Endothelial cell of umbilical vein (primary cell): Measurements from ENCODE around the gene EML2. TPM values are rescaled to one million over a fixed set of nuclear protein-coding genes. Genes with fewer than 3 reads are reported as not detected.

Experiments used
- BruUV-seq: library from RNA; stranded (reverse); fragments of 400-500 nt; replicated peaks from 2 replicates; lab custom pipeline; 2021; lab: Mats Ljungman, UMichigan
- CTCF ChIA-PET: fragments of 300-600, 350-600 bp; sonication (Branson Sonifier 250); formaldehyde crosslinking; loops from one replicate; lab custom pipeline; 2021; ENCODE audit warnings: antibody characterized with exemption, inconsistent platforms; lab: Charles Lee
- POLR2A ChIA-PET: fragments of 300-600, 350-600 bp; sonication (Branson Sonifier 250); formaldehyde crosslinking; loops from one replicate; lab custom pipeline; 2021; ENCODE audit warnings: antibody characterized with exemption, inconsistent platforms; lab: Charles Lee
- DNase-seq: peaks from one replicate; pipeline ENCODE4 v3.0.0-alpha.2; 2011; ENCODE audit warnings: low read depth, low spot score
- FAIRE-seq: peaks from 2 replicates; lab custom pipeline; 2011; peaks lifted over from hg19 to GRCh38; lab: Jason Lieb, UNC
- H2AFZ ChIP-seq: 2 replicates; pipeline ENCODE4 v1.6.0; 2012; ENCODE audit warnings: low read depth, low read length, control low read depth, inconsistent platforms
- H3K27ac ChIP-seq: 2 replicates; pipeline ENCODE4 v1.5.1; 2011; ENCODE audit warnings: low read depth, mild to moderate bottlenecking, control low read depth, low read length, moderate library complexity; ENCODE audit not compliant: insufficient read depth
- H3K27me3 ChIP-seq, 2 experiments: 2 replicates each; pipeline versions ENCODE4 v1.6.0 to v1.6.1; 2011; ENCODE audit warnings: low read length in 2 of 2, mixed read lengths in 1 of 2; ENCODE audit not compliant: control insufficient read depth in 2 of 2, insufficient read depth in 2 of 2
- H3K36me3 ChIP-seq, 2 experiments: 2 replicates in 1 of 2; 3 replicates in 1 of 2; pipeline ENCODE4 v1.5.1; 2011; ENCODE audit warnings: low read length in 2 of 2, mild to moderate bottlenecking in 1 of 2, moderate library complexity in 1 of 2; ENCODE audit not compliant: control insufficient read depth in 2 of 2, insufficient read depth in 2 of 2; ENCODE audit errors: extremely low read depth in 1 of 2
- H3K4me1 ChIP-seq: 3 replicates; pipeline ENCODE4 v1.5.1; 2011; ENCODE audit warnings: mild to moderate bottlenecking, low read length; ENCODE audit not compliant: control insufficient read depth, insufficient read depth; ENCODE audit errors: extremely low read depth
- H3K4me2 ChIP-seq: 2 replicates; pipeline ENCODE4 v1.6.1; 2011; ENCODE audit warnings: low read length, control low read depth, mixed read lengths; ENCODE audit not compliant: insufficient read depth
- H3K4me3 ChIP-seq, 3 experiments: fragments of 200-600 bp in 1 of 3; sonication (generic), shearing (Covaris generic) in 1 of 3; replicated peaks in 1 of 3; 2 replicates each; pipeline ENCODE4 v1.5.1; 2011 to 2016; ENCODE audit warnings: control low read depth in 3 of 3, low read length in 3 of 3, mild to moderate bottlenecking in 2 of 3, inconsistent platforms in 1 of 3, low read depth in 1 of 3, moderate library complexity in 1 of 3; ENCODE audit not compliant: insufficient read depth in 1 of 3
- H3K79me2 ChIP-seq: 2 replicates; pipeline ENCODE4 v1.6.0; 2012; ENCODE audit warnings: low read length, inconsistent platforms; ENCODE audit not compliant: control insufficient read depth, insufficient read depth
- H3K9ac ChIP-seq: replicated peaks from 2 replicates; pipeline ENCODE3; 2011; ENCODE audit warnings: low read length, control low read depth; ENCODE audit not compliant: insufficient read depth; ENCODE audit errors: extremely low read depth
- H3K9me1 ChIP-seq: replicated peaks from 3 replicates; pipeline ENCODE4 v1.6.0; 2011; ENCODE audit warnings: mild to moderate bottlenecking, low read length; ENCODE audit not compliant: control insufficient read depth, insufficient read depth; ENCODE audit errors: extremely low read depth
- H3K9me3 ChIP-seq: replicated peaks from 2 replicates; pipeline ENCODE4 v1.5.1; 2012; ENCODE audit warnings: low read length, inconsistent platforms; ENCODE audit not compliant: control insufficient read depth, insufficient read depth
- H4K20me1 ChIP-seq: replicated peaks from 2 replicates; pipeline ENCODE3; 2011; ENCODE audit warnings: mild to moderate bottlenecking, low read length; ENCODE audit not compliant: control insufficient read depth, insufficient read depth; ENCODE audit errors: extremely low read depth
- EZH2 ChIP-seq: IDR thresholded peaks from 2 replicates; pipeline ENCODE4 v1.6.1; 2012; ENCODE audit warnings: borderline replicate concordance, low read depth, mild to moderate bottlenecking, moderate library complexity, low read length, inconsistent platforms; ENCODE audit not compliant: severe bottlenecking
- FOS ChIP-seq: IDR thresholded peaks from 2 replicates; pipeline ENCODE4 v1.6.1; 2011; ENCODE audit warnings: mild to moderate bottlenecking, low read length, moderate library complexity, borderline replicate concordance; ENCODE audit not compliant: insufficient read depth
- GATA2 ChIP-seq: IDR thresholded peaks from 2 replicates; pipeline ENCODE4 v1.7.0; 2011; ENCODE audit warnings: low read depth, mild to moderate bottlenecking, moderate library complexity, mixed read lengths, low read length; ENCODE audit not compliant: insufficient read length, insufficient read depth
- JUN ChIP-seq: IDR thresholded peaks from 2 replicates; pipeline ENCODE4 v1.6.1; 2011; ENCODE audit warnings: borderline replicate concordance, low read depth; ENCODE audit not compliant: insufficient read length, insufficient read depth
- MYC ChIP-seq: IDR thresholded peaks from one replicate; pipeline ENCODE4 v1.6.1; 2011; ENCODE audit warnings: mild to moderate bottlenecking, low read depth, low read length
- POLR2A ChIP-seq: IDR thresholded peaks from 2 replicates; pipeline ENCODE4 v1.6.1; 2012; ENCODE audit warnings: low read depth, mild to moderate bottlenecking, control low read depth, low read length
- POLR2AphosphoS5 ChIP-seq: IDR thresholded peaks from 2 replicates; pipeline ENCODE4 v1.6.1; 2012; ENCODE audit warnings: low read depth, mild to moderate bottlenecking, control low read depth, low read length, moderate library complexity; ENCODE audit not compliant: insufficient read depth
- dilution Hi-C: fragments of 300-500 bp; cut with MboI; formaldehyde crosslinking; loops from one replicate; pipeline ENCODE4 v1.15.0; 2019; ENCODE audit warnings: low sequenced_read_pairs; ENCODE audit not compliant: extremely low pct_ligation_motif_present
- intact Hi-C: fragments of 100-400 bp; cut with micrococcal nuclease; formaldehyde crosslinking; loops from one replicate; pipeline ENCODE4 v1.10.0; 2022
- polyA plus RNA-seq, 4 experiments: library from polyadenylated mRNA; depleted of rRNA in 3 of 4; stranded (reverse) in 3 of 4; unstranded in 1 of 4; fragments of >200 nt; gene quantifications; 2 replicates each; pipeline versions ENCODE4 v1.2.1 to v1.2.3, GENCODE V29; 2011 to 2012; ENCODE audit warnings: missing spikeins in 1 of 4
- total RNA-seq: library from RNA; stranded (reverse); gene quantifications from 2 replicates; pipeline ENCODE4 v1.2.3, GENCODE V29; 2021
- TF ChIP-seq, protein P1 (sequence below): IDR thresholded peaks from 2 replicates; pipeline ENCODE4 v1.6.1; 2011; ENCODE audit not compliant: insufficient read depth, insufficient read length
- TF ChIP-seq, protein P2 (sequence below), 2 donors: IDR thresholded peaks; 1 replicate in 1 of 2; 2 replicates in 1 of 2; pipeline ENCODE4 v1.5.1; 2011; ENCODE audit warnings: low read length in 2 of 2, mild to moderate bottlenecking in 2 of 2, moderate library complexity in 2 of 2, control low read depth in 1 of 2, inconsistent platforms in 1 of 2, low read depth in 1 of 2; ENCODE audit not compliant: insufficient read depth in 1 of 2; ENCODE audit errors: extremely low read depth in 1 of 2

Gene EML2
- total and polyA plus RNA-seq, 2 donors (not counting 3 experiments of a cell fraction or from before 2014, with no cell fraction given) = 23.3 to 28.9 TPM

DNA sequence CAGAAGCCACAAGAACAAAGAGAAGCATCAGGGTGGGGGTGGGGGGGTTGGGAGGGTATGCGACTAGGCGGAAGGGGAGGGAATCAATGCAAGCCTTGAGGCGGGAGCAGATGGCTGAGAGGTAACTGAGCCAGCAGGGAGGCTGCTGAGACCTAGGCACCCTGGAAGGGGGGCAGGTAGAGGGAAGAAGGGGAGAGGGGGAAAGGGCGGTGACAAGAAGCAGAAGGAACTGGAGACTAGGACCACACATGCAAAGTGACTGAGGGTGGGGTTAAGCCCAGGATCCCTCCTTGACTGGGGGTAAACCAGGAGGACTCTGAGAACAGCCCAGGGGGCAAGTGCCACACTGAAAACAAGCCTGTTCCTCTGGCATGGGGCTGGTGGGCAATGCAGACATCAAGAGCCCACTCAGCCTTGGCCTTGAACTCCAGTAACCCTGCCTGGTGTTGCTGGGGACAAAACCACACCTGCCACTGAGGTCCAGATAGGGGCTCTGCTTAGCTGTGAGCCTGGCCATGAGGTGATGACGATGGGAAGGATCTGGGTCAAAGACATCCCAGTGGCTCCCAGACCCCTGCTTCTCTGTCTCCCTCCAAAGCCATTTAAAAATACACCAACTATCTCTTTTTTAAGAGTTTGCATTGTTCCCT lies 74.9 kb downstream of the EML2 start:
- Histone ChIP-seq H3K27ac (no peak overlapping the region), H3K9me1 (no peaks in the 10 kb centered on the region), H3K9me3 (no peaks in the 10 kb centered on the region), H3K4me3 (no peak overlapping the region), H3K27me3 (no peaks in the 10 kb centered on the region), H4K20me1 (no peaks in the 10 kb centered on the region), H3K36me3 (no peaks in the 10 kb centered on the region), H3K4me2 (no peak overlapping the region), H2AFZ (no peak overlapping the region), H3K79me2 (no peaks in the 10 kb centered on the region), H3K4me1 (peaks cover 8% of the 10 kb centered on the region), H3K9ac (no peak overlapping the region)
- dilution Hi-C loops = no loop called here
- DNase-seq = no peak
- ChIA-PET POLR2A (no interaction called here), CTCF (interaction anchor here (1.0 kb wide), 1 partner anchor 10 kb away, joined by 4 read pairs; no protein-coding TSS in a partner anchor)
- TF ChIP-seq GATA2 = no peak
- TF ChIP-seq, protein P1, sequence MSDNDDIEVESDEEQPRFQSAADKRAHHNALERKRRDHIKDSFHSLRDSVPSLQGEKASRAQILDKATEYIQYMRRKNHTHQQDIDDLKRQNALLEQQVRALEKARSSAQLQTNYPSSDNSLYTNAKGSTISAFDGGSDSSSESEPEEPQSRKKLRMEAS = no peak
- TF ChIP-seq POLR2A = no peak
- no peak for TF ChIP-seq POLR2AphosphoS5
- no peak for TF ChIP-seq JUN
- TF ChIP-seq, protein P2, sequence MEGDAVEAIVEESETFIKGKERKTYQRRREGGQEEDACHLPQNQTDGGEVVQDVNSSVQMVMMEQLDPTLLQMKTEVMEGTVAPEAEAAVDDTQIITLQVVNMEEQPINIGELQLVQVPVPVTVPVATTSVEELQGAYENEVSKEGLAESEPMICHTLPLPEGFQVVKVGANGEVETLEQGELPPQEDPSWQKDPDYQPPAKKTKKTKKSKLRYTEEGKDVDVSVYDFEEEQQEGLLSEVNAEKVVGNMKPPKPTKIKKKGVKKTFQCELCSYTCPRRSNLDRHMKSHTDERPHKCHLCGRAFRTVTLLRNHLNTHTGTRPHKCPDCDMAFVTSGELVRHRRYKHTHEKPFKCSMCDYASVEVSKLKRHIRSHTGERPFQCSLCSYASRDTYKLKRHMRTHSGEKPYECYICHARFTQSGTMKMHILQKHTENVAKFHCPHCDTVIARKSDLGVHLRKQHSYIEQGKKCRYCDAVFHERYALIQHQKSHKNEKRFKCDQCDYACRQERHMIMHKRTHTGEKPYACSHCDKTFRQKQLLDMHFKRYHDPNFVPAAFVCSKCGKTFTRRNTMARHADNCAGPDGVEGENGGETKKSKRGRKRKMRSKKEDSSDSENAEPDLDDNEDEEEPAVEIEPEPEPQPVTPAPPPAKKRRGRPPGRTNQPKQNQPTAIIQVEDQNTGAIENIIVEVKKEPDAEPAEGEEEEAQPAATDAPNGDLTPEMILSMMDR (IDR thresholded peaks at IDR 0.05; ENCODE audit: extremely low read depth in 1 of 2, insufficient read depth in 1 of 2, low read depth in 1 of 2, low read length in 2 of 2) = no peak
- TF ChIP-seq EZH2 = no peak
- TF ChIP-seq FOS = no peak
- no peak for TF ChIP-seq MYC
- intact Hi-C loops = no loop called here
- no peak for FAIRE-seq
- no TSS peak for BruUV-seq
